Fibroblast of pulmonary artery (primary cell): ENCODE measurements around the gene ODAD3.
"Not testable (repeated sequence)": the region's sequence is repeated elsewhere in the genome, so short reads cannot be mapped to it uniquely, and the experiment has no call there.

Source experiments
- DNase-seq: peaks from one replicate; pipeline ENCODE4 v3.0.0-alpha.2; 2010; ENCODE audit warnings: low read depth
- H3K4me3 ChIP-seq: replicated peaks from 2 replicates; pipeline ENCODE4 v1.5.1; 2011; ENCODE audit warnings: low read depth, mild to moderate bottlenecking, control low read depth, low read length, moderate library complexity
- CTCF ChIP-seq: IDR thresholded peaks from 2 replicates; pipeline ENCODE4 v1.5.1; 2011; ENCODE audit warnings: mild to moderate bottlenecking, control low read depth, low read length, inconsistent platforms; ENCODE audit errors: missing control alignments

Gene ODAD3

GRCh38 chr19:11408591-11408990, 26.3 kb downstream of the ODAD3 start:
- TF ChIP-seq CTCF = no peak
- no peak for DNase-seq
- H3K4me3 ChIP-seq = no peak overlapping the region

- not testable (repeated sequence) for DNase-seq, H3K4me3 ChIP-seq
These were observed 28.2 kb downstream of the ODAD3 start for GRCh38 chr19:11406703-11407236.

- TF ChIP-seq CTCF = peak; percentile 41
- peak; percentile 56 for DNase-seq
- peak overlapping the region; percentile 14 for H3K4me3 ChIP-seq
These were observed 28.9 kb downstream of the ODAD3 start for GRCh38 chr19:11405846-11406643.

- no peak for TF ChIP-seq CTCF
- no peak for DNase-seq
- H3K4me3 ChIP-seq = no peak overlapping the region
These were observed 30.2 kb downstream of the ODAD3 start for GRCh38 chr19:11404588-11405222.

- no peak overlapping the region for H3K4me3 ChIP-seq
- no peak for DNase-seq
- TF ChIP-seq CTCF = no peak
These were observed 32.9 kb downstream of the ODAD3 start for GRCh38 chr19:11401808-11402543.

GRCh38 chr19:11400798-11401197, 34.1 kb downstream of the ODAD3 start:
- no peak for TF ChIP-seq CTCF
- no peak for DNase-seq
- no peak overlapping the region for H3K4me3 ChIP-seq

GRCh38 chr19:11399667-11400066, 35.3 kb downstream of the ODAD3 start:
- TF ChIP-seq CTCF = no peak
- DNase-seq = no peak
- no peak overlapping the region for H3K4me3 ChIP-seq
